ENCODE results near the gene HOXB6. TPM values are rescaled to one million over a fixed set of nuclear protein-coding genes. Genes with fewer than 3 reads are reported as not detected.

Gene HOXB6
- total RNA-seq, 1 experiment from 2014 or later: 196 TPM

GRCh38 chr17:48564188-48565021 is 40.4 kb downstream of the HOXB6 start:
- H3K4me1 ChIP-seq (ENCODE audit: control insufficient read depth, insufficient read depth, low read length): peaks cover 94% of the 10 kb centered on the region
- peak overlapping the region; percentile 97 for H3K27ac ChIP-seq (ENCODE audit: low read length)
- intact Hi-C loops (cut with micrococcal nuclease; ENCODE audit: unreplicated experiment) (no loop called here), in situ Hi-C loops (cut with HindIII; ENCODE audit: low pct_unique_long_range_greater_than_20kb, low sequenced_read_pairs) (no loop called here)
- ATAC-seq (no peak), DNase-seq (ENCODE audit: low read depth, low spot score) (no peak)
- ChIA-PET CTCF (interaction anchor here (0.7 kb wide), 1 partner anchor 20 kb away, joined by 3 read pairs; no protein-coding TSS in a partner anchor), POLR2A (no interaction called here)
- peaks cover 5% of the 10 kb centered on the region; the same call in 1 of the 2 replicates for H3K36me3 ChIP-seq (ENCODE audit: control insufficient read depth, insufficient read depth, low read length)
- TF ChIP-seq CTCF (IDR thresholded peaks at IDR 0.05) (no peak), SIN3A (IDR thresholded peaks at IDR 0.05; ENCODE audit: borderline replicate concordance, insufficient read depth, low read depth, low read length) (0 out of 2 replicates have a peak, but pooled peaks have one; percentile 5), POLR2AphosphoS5 (IDR thresholded peaks at IDR 0.05; ENCODE audit: low read depth, low read length) (0 out of 2 replicates have a peak, but pooled peaks have one; percentile 20)
- no peaks in the 10 kb centered on the region for H3K9me3 ChIP-seq (ENCODE audit: control insufficient read depth, insufficient read depth, low read depth, low read length)
- BruUV-seq (replicated peaks): no TSS peak
- H3K4me3 ChIP-seq (ENCODE audit: low read depth in 2 of 2, low read length in 2 of 2): peak overlapping the region; percentile 16 to 29
- H3K27me3 ChIP-seq (ENCODE audit: control insufficient read depth, insufficient read depth, low read length): no peaks in the 10 kb centered on the region

GRCh38 chr17:48563867-48564187 is 41.0 kb downstream of the HOXB6 start:
- POLR2A ChIA-PET: no interaction called here
- Histone ChIP-seq H3K9me3 (ENCODE audit: control insufficient read depth, insufficient read depth, low read depth, low read length) (no peaks in the 10 kb centered on the region), H3K4me3 (ENCODE audit: low read depth in 2 of 2, low read length in 2 of 2) (peak overlapping the region; percentile 16 to 36; a peak in 3 of 4 replicates), H3K4me1 (ENCODE audit: control insufficient read depth, insufficient read depth, low read length) (peaks cover 94% of the 10 kb centered on the region), H3K27ac (ENCODE audit: low read length) (peak overlapping the region; percentile 97), H3K36me3 (ENCODE audit: control insufficient read depth, insufficient read depth, low read length) (peaks cover 4% of the 10 kb centered on the region; the same call in 1 of the 2 replicates), H3K27me3 (ENCODE audit: control insufficient read depth, insufficient read depth, low read length) (no peaks in the 10 kb centered on the region)
- in situ Hi-C loops (cut with HindIII; ENCODE audit: low pct_unique_long_range_greater_than_20kb, low sequenced_read_pairs): no loop called here
- CTCF ChIA-PET: interaction anchor here (0.7 kb wide), 2 partner anchors 15 to 20 kb away, joined by 3 read pairs; no protein-coding TSS in a partner anchor
- intact Hi-C loops (cut with micrococcal nuclease; ENCODE audit: unreplicated experiment): no loop called here
- no peak for ATAC-seq
- BruUV-seq (replicated peaks): no TSS peak
- TF ChIP-seq REST (IDR thresholded peaks at IDR 0.05; ENCODE audit: insufficient read depth in 1 of 2, low read depth in 2 of 2, low read length in 1 of 2): no peak
- TF ChIP-seq SIN3A (IDR thresholded peaks at IDR 0.05; ENCODE audit: borderline replicate concordance, insufficient read depth, low read depth, low read length): no peak
- TF ChIP-seq CTCF (IDR thresholded peaks at IDR 0.05): no peak
- TF ChIP-seq TCF7L2 (IDR thresholded peaks at IDR 0.05; ENCODE audit: low read depth, low read length): no peak
- no peak for TF ChIP-seq POLR2AphosphoS5 (IDR thresholded peaks at IDR 0.05; ENCODE audit: low read depth, low read length)
- no peak for DNase-seq (ENCODE audit: low read depth, low spot score)
